PC-3 (cell line): ENCODE measurements around the gene TMUB2.

Experiments
- EZH2 ChIP-seq: fragments of 300-600 bp; sonication (generic); IDR thresholded peaks from one replicate; pipeline ENCODE4 v1.6.1; 2017; ENCODE audit warnings: antibody characterized with exemption, mild to moderate bottlenecking, low read length; ENCODE audit not compliant: unreplicated experiment
- TF ChIP-seq, protein P1 (sequence below): fragments of 300-600 bp; sonication (generic); conservative IDR thresholded peaks from 2 replicates; pipeline ENCODE4 v1.5.1; 2017; ENCODE audit warnings: antibody characterized with exemption, low read depth, mild to moderate bottlenecking, low read length

- TF ChIP-seq, protein P1, sequence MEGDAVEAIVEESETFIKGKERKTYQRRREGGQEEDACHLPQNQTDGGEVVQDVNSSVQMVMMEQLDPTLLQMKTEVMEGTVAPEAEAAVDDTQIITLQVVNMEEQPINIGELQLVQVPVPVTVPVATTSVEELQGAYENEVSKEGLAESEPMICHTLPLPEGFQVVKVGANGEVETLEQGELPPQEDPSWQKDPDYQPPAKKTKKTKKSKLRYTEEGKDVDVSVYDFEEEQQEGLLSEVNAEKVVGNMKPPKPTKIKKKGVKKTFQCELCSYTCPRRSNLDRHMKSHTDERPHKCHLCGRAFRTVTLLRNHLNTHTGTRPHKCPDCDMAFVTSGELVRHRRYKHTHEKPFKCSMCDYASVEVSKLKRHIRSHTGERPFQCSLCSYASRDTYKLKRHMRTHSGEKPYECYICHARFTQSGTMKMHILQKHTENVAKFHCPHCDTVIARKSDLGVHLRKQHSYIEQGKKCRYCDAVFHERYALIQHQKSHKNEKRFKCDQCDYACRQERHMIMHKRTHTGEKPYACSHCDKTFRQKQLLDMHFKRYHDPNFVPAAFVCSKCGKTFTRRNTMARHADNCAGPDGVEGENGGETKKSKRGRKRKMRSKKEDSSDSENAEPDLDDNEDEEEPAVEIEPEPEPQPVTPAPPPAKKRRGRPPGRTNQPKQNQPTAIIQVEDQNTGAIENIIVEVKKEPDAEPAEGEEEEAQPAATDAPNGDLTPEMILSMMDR, result peak; percentile 39; the same call in 1 of the 2 replicates
- no peak for TF ChIP-seq EZH2
Measured at GRCh38 chr17:44205962-44206824, 19.4 kb downstream of the TMUB2 start.
